SK-N-SH (cell line): ENCODE measurements around the gene ZC3H13. TPM values are rescaled to one million over a fixed set of nuclear protein-coding genes. Genes with fewer than 3 reads are reported as not detected.

ENCODE experiments used
- CTCF ChIA-PET: fragments of 300-600, 350-600 bp; formaldehyde crosslinking; extraction: SDS; loops from one replicate; lab custom pipeline; 2021; lab: Yijun Ruan, JAX
- POLR2A ChIA-PET: fragments of 350-600 bp; sonication (Branson Sonifier 250); formaldehyde crosslinking; extraction: SDS; loops from one replicate; lab custom pipeline; 2020; ENCODE audit warnings: antibody characterized with exemption, inconsistent platforms; lab: Yijun Ruan, JAX
- DNase-seq: peaks from one replicate; pipeline ENCODE4 v3.0.0; 2012
- H2AFZ ChIP-seq: fragments of 200-600 bp; sonication (generic); 2 replicates; pipeline ENCODE4 v1.8.1; 2016; ENCODE audit warnings: antibody characterized with exemption, mild to moderate bottlenecking, low read depth
- H3F3A ChIP-seq: fragments of 200-600 bp; sonication (generic); replicated peaks from 2 replicates; pipeline ENCODE3; 2016; ENCODE audit warnings: antibody characterized with exemption, mild to moderate bottlenecking; ENCODE audit not compliant: insufficient read depth
- H3K27ac ChIP-seq, 2 experiments: fragments of 200-500 bp in 1 of 2; fragments of 200-600 bp in 1 of 2; sonication (Bioruptor generic) in 1 of 2; sonication (generic), shearing (Covaris generic) in 1 of 2; 2 replicates each; pipeline versions ENCODE4 v1.5.1 to v1.6.1; 2014 to 2016; ENCODE audit warnings: low read depth in 2 of 2, inconsistent platforms in 1 of 2, low read length in 1 of 2, mild to moderate bottlenecking in 1 of 2, mixed read lengths in 1 of 2
- H3K27me3 ChIP-seq: fragments of 200-600 bp; sonication (generic), shearing (Covaris generic); 2 replicates; pipeline ENCODE4 v1.6.1; 2016; ENCODE audit warnings: mixed run types; ENCODE audit not compliant: insufficient read depth
- H3K36me3 ChIP-seq, 2 experiments: fragments of 200-500 bp in 1 of 2; fragments of 200-600 bp in 1 of 2; sonication (Bioruptor generic) in 1 of 2; sonication (generic) in 1 of 2; replicated peaks in 1 of 2; 2 replicates each; pipeline versions ENCODE3 to v1.5.1; 2014 to 2016; ENCODE audit warnings: low read length in 1 of 2, mild to moderate bottlenecking in 1 of 2; ENCODE audit not compliant: insufficient read depth in 2 of 2, control insufficient read depth in 1 of 2
- H3K4me1 ChIP-seq, 2 experiments: fragments of 200-500 bp in 1 of 2; fragments of 200-600 bp in 1 of 2; sonication (Bioruptor generic) in 1 of 2; sonication (generic), shearing (Covaris generic) in 1 of 2; 2 replicates each; pipeline versions ENCODE4 v1.5.1 to v1.6.1; 2014 to 2016; ENCODE audit warnings: low read depth in 1 of 2, low read length in 1 of 2, mixed run types in 1 of 2; ENCODE audit not compliant: insufficient read depth in 2 of 2, control insufficient read depth in 1 of 2
- H3K4me2 ChIP-seq: fragments of 200-600 bp; sonication (generic), shearing (Covaris generic); 2 replicates; pipeline ENCODE4 v1.6.1; 2017; ENCODE audit warnings: mixed run types
- H3K4me3 ChIP-seq, 2 experiments: fragments of 200-500 bp in 1 of 2; fragments of 200-600 bp in 1 of 2; sonication (Bioruptor generic) in 1 of 2; sonication (generic), shearing (Covaris generic) in 1 of 2; 2 replicates each; pipeline versions ENCODE4 v1.5.1 to v1.8.1; 2014 to 2016; ENCODE audit warnings: low read depth in 2 of 2, inconsistent platforms in 1 of 2, low read length in 1 of 2, mild to moderate bottlenecking in 1 of 2, mixed read lengths in 1 of 2, moderate library complexity in 1 of 2
- H3K79me2 ChIP-seq: fragments of 200-600 bp; sonication (generic); 2 replicates; pipeline ENCODE4 v1.8.1; 2017; ENCODE audit warnings: mild to moderate bottlenecking; ENCODE audit not compliant: insufficient read depth
- H3K9ac ChIP-seq: fragments of 200-600 bp; sonication (generic); 2 replicates; pipeline ENCODE4 v1.6.1; 2017; ENCODE audit warnings: mixed run types
- H3K9me2 ChIP-seq: fragments of 200-600 bp; sonication (generic); 2 replicates; pipeline ENCODE4 v1.6.1; 2017; ENCODE audit warnings: mixed run types
- H3K9me3 ChIP-seq: fragments of 200-600 bp; sonication (generic); 2 replicates; pipeline ENCODE4 v1.6.1; 2017; ENCODE audit warnings: mixed run types, mild to moderate bottlenecking, moderate library complexity
- H4K20me1 ChIP-seq: fragments of 200-600 bp; sonication (generic); 2 replicates; pipeline ENCODE4 v1.6.1; 2017; ENCODE audit warnings: mild to moderate bottlenecking, mixed run types; ENCODE audit not compliant: insufficient read depth
- CHD2 ChIP-seq: fragments of 150-350 bp; IDR thresholded peaks from 2 replicates; pipeline ENCODE4 v1.6.1; 2018; ENCODE audit warnings: low read length; ENCODE audit not compliant: partially characterized antibody
- EP300 ChIP-seq, 2 experiments: IDR thresholded peaks; 2 replicates each; pipeline versions ENCODE4 v1.4.0 to v1.6.1; 2012; ENCODE audit warnings: borderline replicate concordance in 1 of 2, low read depth in 1 of 2, low read length in 1 of 2
- FOSL2 ChIP-seq: IDR thresholded peaks from 2 replicates; pipeline ENCODE4 v1.4.0; 2012; ENCODE audit warnings: low read depth, mild to moderate bottlenecking, moderate library complexity, borderline replicate concordance
- FOXM1 ChIP-seq: IDR thresholded peaks from 2 replicates; pipeline ENCODE4 v1.4.0; 2012; ENCODE audit warnings: low read depth, mild to moderate bottlenecking
- GATA2 ChIP-seq: sonication (generic); formaldehyde crosslinking; IDR thresholded peaks from 2 replicates; pipeline ENCODE4 v1.5.0; 2020; ENCODE audit warnings: mild to moderate bottlenecking, missing genetic modification reagents
- JUND ChIP-seq: IDR thresholded peaks from 2 replicates; pipeline ENCODE4 v1.4.0; 2012
- MEF2A ChIP-seq: IDR thresholded peaks from 2 replicates; pipeline ENCODE4 v1.4.0; 2012; ENCODE audit warnings: low read depth, borderline replicate concordance
- RCOR1 ChIP-seq: fragments of 150-350 bp; IDR thresholded peaks from 2 replicates; pipeline ENCODE4 v1.6.1; 2017; ENCODE audit warnings: antibody characterized with exemption, low read length
- SIN3A ChIP-seq: IDR thresholded peaks from 2 replicates; pipeline ENCODE4 v1.6.1; 2012; ENCODE audit warnings: low read depth, mild to moderate bottlenecking, low read length, moderate library complexity, borderline replicate concordance
- ZBTB33 ChIP-seq: IDR thresholded peaks from 2 replicates; pipeline ENCODE4 v1.4.0; 2012; ENCODE audit warnings: low read depth, borderline replicate concordance
- WGBS: methylation state at CpG from one replicate; pipeline ENCODE4 v1.1.6; 2017; ENCODE audit warnings: low lambda C conversion rate; 5-methylcytosine and 5-hydroxymethylcytosine counted together
- polyA plus RNA-seq, 3 experiments: library from polyadenylated mRNA; depleted of rRNA; stranded (reverse); fragments of >200 nt; gene quantifications; 2 replicates each; pipeline ENCODE4 v1.2.3, GENCODE V29; 2012
- TF ChIP-seq, protein P1 (sequence below): IDR thresholded peaks from 2 replicates; pipeline ENCODE4 v1.4.0; 2012; ENCODE audit warnings: low read depth

The ZC3H13 gene
- polyA plus RNA-seq, 1 of the 3 experiments (the other 2 are of a cell fraction) = 4.4 TPM

- H3K4me1 ChIP-seq = peaks cover 0 to 8% of the 10 kb centered on the region in 2 experiments; a peak in 2 of 4 replicates
- WGBS = 80% methylated on average over 1 of the region's 1 CpG
- ChIA-PET CTCF (interaction anchor here (1.1 to 2.0 kb wide), 3 partner anchors 9 to 205 kb away, joined by 3 to 5 read pairs (median 3); no protein-coding TSS in a partner anchor), POLR2A (no interaction called here)
- no peak overlapping the region for H3K4me3 ChIP-seq
- no peaks in the 10 kb centered on the region for H3K9me2 ChIP-seq
- H3K79me2 ChIP-seq = no peaks in the 10 kb centered on the region
- H3K4me2 ChIP-seq = no peak overlapping the region
- H3K36me3 ChIP-seq = no peaks in the 10 kb centered on the region
- H4K20me1 ChIP-seq = no peaks in the 10 kb centered on the region
- no peaks in the 10 kb centered on the region for H3K27me3 ChIP-seq
- H3K9ac ChIP-seq = no peak overlapping the region
- H3K27ac ChIP-seq = peak overlapping the region in 1 of 2 experiments; percentile 16; a peak in 1 of 4 replicates
- TF ChIP-seq GATA2 (peak; percentile 51; the same call in 1 of the 2 replicates), EP300 (IDR thresholded peaks at IDR 0.05; ENCODE audit: borderline replicate concordance in 1 of 2, low read depth in 1 of 2, low read length in 1 of 2) (peak in 1 of 2 experiments; percentile 16; a peak in 1 of 4 replicates), CHD2 (no peak), FOSL2 (no peak)
- H2AFZ ChIP-seq = no peak overlapping the region
- no peak for DNase-seq
- H3F3A ChIP-seq = no peaks in the 10 kb centered on the region
- H3K9me3 ChIP-seq = no peaks in the 10 kb centered on the region
Measured at GRCh38 chr13:45921162-45921736, 131.3 kb downstream of the ZC3H13 start.

- Histone ChIP-seq H3K4me1 (peaks cover 0 to 8% of the 10 kb centered on the region in 2 experiments; a peak in 2 of 4 replicates), H2AFZ (no peak overlapping the region), H3K9ac (no peak overlapping the region), H3K9me3 (no peaks in the 10 kb centered on the region), H3K27me3 (no peaks in the 10 kb centered on the region), H3K4me2 (no peak overlapping the region), H3F3A (no peaks in the 10 kb centered on the region), H3K79me2 (no peaks in the 10 kb centered on the region), H3K4me3 (no peak overlapping the region), H3K9me2 (no peaks in the 10 kb centered on the region), H3K27ac (no peak overlapping the region), H4K20me1 (no peaks in the 10 kb centered on the region), H3K36me3 (no peaks in the 10 kb centered on the region)
- 54% methylated on average over 3 of the region's 3 CpGs for WGBS
- ChIA-PET POLR2A (interaction anchor here (0.5 kb wide), 1 partner anchor 71 kb away, joined by 4 read pairs; no protein-coding TSS in a partner anchor), CTCF (interaction anchor here (0.7 kb wide), 1 partner anchor 14 kb away, joined by 3 read pairs; no protein-coding TSS in a partner anchor)
- no peak for DNase-seq
- TF ChIP-seq MEF2A (no peak), SIN3A (no peak), FOXM1 (no peak), JUND (no peak), FOSL2 (no peak), GATA2 (no peak), RCOR1 (no peak), ZBTB33 (no peak)
- TF ChIP-seq, protein P1, sequence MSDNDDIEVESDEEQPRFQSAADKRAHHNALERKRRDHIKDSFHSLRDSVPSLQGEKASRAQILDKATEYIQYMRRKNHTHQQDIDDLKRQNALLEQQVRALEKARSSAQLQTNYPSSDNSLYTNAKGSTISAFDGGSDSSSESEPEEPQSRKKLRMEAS = no peak
Measured at GRCh38 chr13:45918597-45918996, 133.9 kb downstream of the ZC3H13 start.
